Measurements from ENCODE around the gene NCAPG2. TPM values are rescaled to one million over a fixed set of nuclear protein-coding genes. Genes with fewer than 3 reads are reported as not detected.

NCAPG2 gene
- total RNA-seq, 4 donors from 2014 or later: 4.6 to 6.4 (median 5.6) TPM

GRCh38 chr7:158716802-158717201 lies 12.2 kb upstream of the NCAPG2 start:
- no peaks in the 10 kb centered on the region for H3K36me3 ChIP-seq
- H3K9me3 ChIP-seq: no peaks in the 10 kb centered on the region
- no peak overlapping the region for H3K4me3 ChIP-seq
- TF ChIP-seq EP300 (IDR thresholded peaks at IDR 0.05) (no peak), POLR2A (IDR thresholded peaks at IDR 0.05) (no peak), CTCF (IDR thresholded peaks at IDR 0.05) (no peak), POLR2AphosphoS5 (IDR thresholded peaks at IDR 0.05) (no peak)
- no peak for ATAC-seq
- no peaks in the 10 kb centered on the region for H3K4me1 ChIP-seq
- H3K27ac ChIP-seq: no peak overlapping the region
- WGBS, 2 donors (ENCODE audit: low coverage in 1 of 2): 90 to 100% methylated on average over 1 of the region's 1 CpG
- no peaks in the 10 kb centered on the region for H3K27me3 ChIP-seq

DNA sequence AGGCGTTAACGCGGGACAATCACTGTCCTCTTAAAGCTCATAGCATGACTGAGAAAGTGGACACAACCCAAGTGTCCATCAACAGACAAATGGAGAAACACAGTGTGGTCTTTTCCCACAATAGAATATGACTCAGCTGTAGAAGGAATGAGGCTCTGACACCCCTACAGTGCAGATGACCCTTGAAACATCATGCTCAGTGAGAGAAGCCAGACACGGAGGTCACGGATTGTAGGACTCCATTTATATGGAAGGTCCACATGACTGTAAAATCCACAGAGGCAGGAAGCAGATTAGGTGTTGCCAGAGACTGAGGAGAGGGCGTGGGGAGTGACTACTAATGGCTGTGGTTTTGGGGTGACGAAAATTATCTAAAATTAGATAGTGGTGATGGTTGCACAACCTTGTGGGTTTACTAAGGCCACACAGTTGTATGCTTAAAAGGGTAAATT lies 6.1 kb upstream of the NCAPG2 start:
- Histone ChIP-seq H3K4me3 (no peak overlapping the region), H3K4me1 (peaks cover 0 to 3% (median 0%) of the 10 kb centered on the region in 3 donors), H3K27me3 (no peaks in the 10 kb centered on the region), H3K27ac (no peak overlapping the region), H3K9me3 (peaks cover 0 to 7% (median 0%) of the 10 kb centered on the region in 3 donors), H3K36me3 (no peaks in the 10 kb centered on the region)
- 88 to 100% methylated on average over 1 to 6 of the region's 7 CpGs for WGBS, 2 donors (ENCODE audit: low coverage in 1 of 2)
- no peak for ATAC-seq
- TF ChIP-seq POLR2AphosphoS5 (IDR thresholded peaks at IDR 0.05) (no peak), POLR2A (IDR thresholded peaks at IDR 0.05) (no peak), CTCF (IDR thresholded peaks at IDR 0.05) (no peak)

GRCh38 chr7:158707610-158708009 lies 3.0 kb upstream of the NCAPG2 start:
- Histone ChIP-seq H3K4me1 (peaks cover 0 to 22% (median 6%) of the 10 kb centered on the region in 3 donors), H3K9me3 (peaks cover 0 to 7% (median 0%) of the 10 kb centered on the region in 3 donors), H3K36me3 (no peaks in the 10 kb centered on the region), H3K27me3 (no peaks in the 10 kb centered on the region), H3K4me3 (no peak overlapping the region), H3K27ac (no peak overlapping the region)
- ATAC-seq: no peak
- TF ChIP-seq EP300 (IDR thresholded peaks at IDR 0.05) (no peak), POLR2AphosphoS5 (IDR thresholded peaks at IDR 0.05) (no peak), CTCF (IDR thresholded peaks at IDR 0.05) (no peak), POLR2A (IDR thresholded peaks at IDR 0.05) (no peak)
- 56 to 80% methylated on average over 2 to 4 of the region's 4 CpGs for WGBS, 2 donors (ENCODE audit: low coverage in 1 of 2)

DNA sequence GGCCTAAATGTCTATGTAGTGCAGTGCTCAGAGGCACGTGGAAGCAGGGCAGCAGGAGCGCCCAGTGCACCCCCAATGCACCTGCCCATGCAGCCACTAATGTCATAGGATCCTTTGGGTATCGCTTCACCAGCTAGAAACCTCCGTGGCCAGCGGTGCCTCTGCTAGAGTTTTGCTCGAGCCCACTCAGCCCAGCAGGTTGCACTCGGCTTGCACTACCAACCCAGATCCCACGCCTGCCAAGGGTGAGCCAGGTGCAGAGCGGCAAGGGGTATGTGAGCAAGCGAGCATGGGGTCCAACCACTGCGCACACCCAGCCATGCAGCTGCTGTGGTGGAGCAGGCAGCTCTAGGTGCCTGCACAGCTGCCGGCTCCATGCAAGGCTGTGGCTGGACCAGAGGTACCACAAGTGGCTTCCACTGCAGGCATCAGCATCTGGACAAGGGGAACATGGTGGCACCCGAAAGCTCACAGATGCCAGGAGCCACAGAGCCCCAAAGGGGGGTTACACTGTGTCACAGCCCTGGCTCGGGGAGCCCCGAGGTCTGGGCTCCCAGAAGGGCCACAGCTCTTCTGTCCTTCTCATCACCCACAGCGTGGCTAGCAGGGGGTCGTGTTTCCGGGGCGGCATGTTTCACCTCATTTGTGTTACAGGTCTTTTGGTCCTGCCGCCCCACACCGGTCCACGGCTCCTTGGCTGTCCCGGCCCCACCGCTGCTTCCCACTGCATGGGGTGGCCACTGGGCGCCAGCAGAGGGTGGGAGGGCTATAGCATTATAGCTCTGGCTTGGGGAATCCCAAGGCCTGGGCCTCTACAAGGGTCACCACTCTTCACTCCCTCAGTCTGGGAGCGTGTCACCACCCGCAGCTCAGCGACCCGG lies 2.3 kb upstream of the NCAPG2 start:
- H3K9me3 ChIP-seq: peaks cover 0 to 7% (median 0%) of the 10 kb centered on the region in 3 donors
- H3K27me3 ChIP-seq: no peaks in the 10 kb centered on the region
- TF ChIP-seq POLR2AphosphoS5 (IDR thresholded peaks at IDR 0.05) (no peak), POLR2A (IDR thresholded peaks at IDR 0.05) (no peak), EP300 (IDR thresholded peaks at IDR 0.05) (no peak), CTCF (IDR thresholded peaks at IDR 0.05) (no peak)
- no peak overlapping the region for H3K4me3 ChIP-seq
- H3K27ac ChIP-seq: no peak overlapping the region
- ATAC-seq: no peak
- peaks cover 0 to 22% (median 6%) of the 10 kb centered on the region in 3 donors for H3K4me1 ChIP-seq
- WGBS, 2 donors (ENCODE audit: low coverage in 1 of 2): no CpG with 5 or more reads among the region's 29 CpGs
- H3K36me3 ChIP-seq: no peaks in the 10 kb centered on the region

- H3K4me3 ChIP-seq: no peak overlapping the region
- 59 to 86% methylated on average over 3 to 5 of the region's 5 CpGs for WGBS, 2 donors (ENCODE audit: low coverage in 1 of 2)
- H3K4me1 ChIP-seq: peaks cover 0 to 22% (median 6%) of the 10 kb centered on the region in 3 donors
- ATAC-seq: no peak
- no peak for TF ChIP-seq CTCF (IDR thresholded peaks at IDR 0.05)
- TF ChIP-seq POLR2A (IDR thresholded peaks at IDR 0.05): no peak
- no peak for TF ChIP-seq POLR2AphosphoS5 (IDR thresholded peaks at IDR 0.05)
- no peak for TF ChIP-seq EP300 (IDR thresholded peaks at IDR 0.05)
- peaks cover 0 to under 1% of the 10 kb centered on the region in 2 donors for H3K36me3 ChIP-seq
- H3K27ac ChIP-seq: no peak overlapping the region
- no peaks in the 10 kb centered on the region for H3K27me3 ChIP-seq
- H3K9me3 ChIP-seq: peaks cover 0 to 7% (median 0%) of the 10 kb centered on the region in 3 donors
Measured at GRCh38 chr7:158706273-158706704, 1.7 kb upstream of the NCAPG2 start.

Data from gastroesophageal sphincter (tissue), 4 donors.